HG02642 (cell line): ENCODE results near the gene MC4R.

ENCODE experiments used
- ATAC-seq: cut with Tn5 transposase; IDR thresholded peaks from one replicate; pipeline ENCODE4 v1.9.1; 2021; ENCODE audit warnings: mild to moderate bottlenecking; ENCODE audit not compliant: unreplicated experiment, poor library complexity

The MC4R gene

GRCh38 chr18:60331890-60332289, 40.7 kb downstream of the MC4R start:
- ATAC-seq: no peak

GRCh38 chr18:60329131-60329530, 43.4 kb downstream of the MC4R start:
- no peak for ATAC-seq

- no peak for ATAC-seq
Measured at GRCh38 chr18:60327880-60328279, 44.7 kb downstream of the MC4R start.

GRCh38 chr18:60322591-60322990, 50.0 kb downstream of the MC4R start:
- no peak for ATAC-seq
